OCI-LY1 (cell line): ENCODE measurements around the gene DIAPH2.

Experiments
- CTCF ChIP-seq: fragments of 200-600 bp; sonication (generic), shearing (Covaris generic); IDR thresholded peaks from 2 replicates; pipeline ENCODE4 v1.5.1; 2017; ENCODE audit warnings: mild to moderate bottlenecking, antibody characterized with exemption, low read length, moderate library complexity, mixed read lengths
- EZH2 ChIP-seq: fragments of 200-600 bp; sonication (generic), shearing (Covaris generic); IDR thresholded peaks from 2 replicates; pipeline ENCODE4 v1.8.0; 2017; ENCODE audit warnings: borderline replicate concordance, mixed run types, mild to moderate bottlenecking, antibody characterized with exemption, low read length, moderate library complexity, mixed read lengths

GRCh38 chrX:96753230-96753629, 68.6 kb downstream of the DIAPH2 start:
- no peak for TF ChIP-seq CTCF
- no peak for TF ChIP-seq EZH2
